Measurements from ENCODE around the gene TNS1. TPM values are rescaled to one million over a fixed set of nuclear protein-coding genes. Genes with fewer than 3 reads are reported as not detected.

The TNS1 gene
- total RNA-seq, 1 donor from 2014 or later: 0.24 TPM

- Histone ChIP-seq H4K20me1 (ENCODE audit: low read depth) (no peaks in the 10 kb centered on the region), H2AFZ (replicated peaks) (no peak overlapping the region), H3K9ac (no peak overlapping the region), H3K79me2 (ENCODE audit: low read depth) (no peaks in the 10 kb centered on the region), H3K27ac (no peak overlapping the region), H3K27me3 (no peaks in the 10 kb centered on the region), H3K4me1 (no peaks in the 10 kb centered on the region), H3K9me3 (ENCODE audit: low read depth) (peaks cover 6% of the 10 kb centered on the region), H3K4me3 (no peak overlapping the region), H3F3A (ENCODE audit: low read depth) (no peaks in the 10 kb centered on the region), H3K4me2 (no peak overlapping the region), H3K36me3 (no peaks in the 10 kb centered on the region)
- TF ChIP-seq CTCF (IDR thresholded peaks at IDR 0.05): no peak
- TF ChIP-seq EZH2 (IDR thresholded peaks at IDR 0.05): no peak
- no peak for TF ChIP-seq EZH2phosphoT487 (IDR thresholded peaks at IDR 0.05)
- Mint-ChIP-seq H3K27me3 (ENCODE audit: insufficient read depth, low read depth) (no peaks in the 10 kb centered on the region), H3K4me3 (no peak overlapping the region), H3K4me1 (no peaks in the 10 kb centered on the region), H3K9me3 (peaks cover 15% of the 10 kb centered on the region), H3K27ac (no peak overlapping the region), H3K36me3 (no peaks in the 10 kb centered on the region)
- no peak for DNase-seq (ENCODE audit: low spot score)
These were observed 236.4 kb downstream of the TNS1 start for GRCh38 chr2:217766356-217766755.

GRCh38 chr2:217761645-217762277, 241.0 kb downstream of the TNS1 start:
- H4K20me1 ChIP-seq (ENCODE audit: low read depth): no peaks in the 10 kb centered on the region
- Mint-ChIP-seq H3K27me3 (ENCODE audit: insufficient read depth, low read depth) (peaks cover 4% of the 10 kb centered on the region), H3K4me3 (no peak overlapping the region), H3K36me3 (no peaks in the 10 kb centered on the region), H3K9me3 (peaks cover 23% of the 10 kb centered on the region), H3K4me1 (peaks cover 3% of the 10 kb centered on the region), H3K27ac (no peak overlapping the region)
- H3K4me2 ChIP-seq: no peak overlapping the region
- H3K9ac ChIP-seq: no peak overlapping the region
- H3F3A ChIP-seq (ENCODE audit: low read depth): no peaks in the 10 kb centered on the region
- H3K4me1 ChIP-seq: no peaks in the 10 kb centered on the region
- H3K27ac ChIP-seq: no peak overlapping the region
- no peaks in the 10 kb centered on the region for H3K27me3 ChIP-seq
- no peak overlapping the region for H2AFZ ChIP-seq (replicated peaks)
- no peak overlapping the region for H3K4me3 ChIP-seq
- no peaks in the 10 kb centered on the region for H3K36me3 ChIP-seq
- no peaks in the 10 kb centered on the region for H3K79me2 ChIP-seq (ENCODE audit: low read depth)
- H3K9me3 ChIP-seq (ENCODE audit: low read depth): peaks cover 6% of the 10 kb centered on the region
- no peak for DNase-seq (ENCODE audit: low spot score)
- TF ChIP-seq EZH2phosphoT487 (IDR thresholded peaks at IDR 0.05): no peak

- H3K79me2 ChIP-seq (ENCODE audit: low read depth): no peaks in the 10 kb centered on the region
- no peak overlapping the region for H3K27ac ChIP-seq
- no peak overlapping the region for H2AFZ ChIP-seq (replicated peaks)
- no peak for DNase-seq (ENCODE audit: low spot score)
- H3K4me1 ChIP-seq: peaks cover 6% of the 10 kb centered on the region
- peaks cover 6% of the 10 kb centered on the region for H3K9me3 ChIP-seq (ENCODE audit: low read depth)
- Mint-ChIP-seq H3K4me3 (no peak overlapping the region), H3K27me3 (ENCODE audit: insufficient read depth, low read depth) (peaks cover 4% of the 10 kb centered on the region), H3K27ac (no peak overlapping the region), H3K36me3 (no peaks in the 10 kb centered on the region), H3K9me3 (peaks cover 23% of the 10 kb centered on the region), H3K4me1 (peaks cover 12% of the 10 kb centered on the region)
- no peaks in the 10 kb centered on the region for H4K20me1 ChIP-seq (ENCODE audit: low read depth)
- H3K4me2 ChIP-seq: no peak overlapping the region
- H3K4me3 ChIP-seq: no peak overlapping the region
- H3K27me3 ChIP-seq: no peaks in the 10 kb centered on the region
- H3K9ac ChIP-seq: no peak overlapping the region
- no peaks in the 10 kb centered on the region for H3F3A ChIP-seq (ENCODE audit: low read depth)
- TF ChIP-seq CTCF (IDR thresholded peaks at IDR 0.05) (no peak), EZH2phosphoT487 (IDR thresholded peaks at IDR 0.05) (no peak), EZH2 (IDR thresholded peaks at IDR 0.05) (no peak)
- no peaks in the 10 kb centered on the region for H3K36me3 ChIP-seq
These were observed 242.8 kb downstream of the TNS1 start for GRCh38 chr2:217759991-217760390.

GRCh38 chr2:217757108-217757463, 245.7 kb downstream of the TNS1 start:
- no peaks in the 10 kb centered on the region for H4K20me1 ChIP-seq (ENCODE audit: low read depth)
- Mint-ChIP-seq H3K27me3 (ENCODE audit: insufficient read depth, low read depth) (peaks cover 4% of the 10 kb centered on the region), H3K4me1 (peaks cover 17% of the 10 kb centered on the region), H3K27ac (peak overlapping the region; percentile 37), H3K4me3 (no peak overlapping the region), H3K36me3 (no peaks in the 10 kb centered on the region), H3K9me3 (peaks cover 14% of the 10 kb centered on the region)
- no peak overlapping the region for H3K9ac ChIP-seq
- H3F3A ChIP-seq (ENCODE audit: low read depth): no peaks in the 10 kb centered on the region
- H2AFZ ChIP-seq (replicated peaks): peak overlapping the region; percentile 54
- DNase-seq (ENCODE audit: low spot score): no peak
- H3K4me3 ChIP-seq: no peak overlapping the region
- H3K79me2 ChIP-seq (ENCODE audit: low read depth): no peaks in the 10 kb centered on the region
- H3K27me3 ChIP-seq: no peaks in the 10 kb centered on the region
- H3K36me3 ChIP-seq: no peaks in the 10 kb centered on the region
- peaks cover 8% of the 10 kb centered on the region for H3K4me1 ChIP-seq
- TF ChIP-seq CTCF (IDR thresholded peaks at IDR 0.05) (no peak), EZH2phosphoT487 (IDR thresholded peaks at IDR 0.05) (no peak), EZH2 (IDR thresholded peaks at IDR 0.05) (no peak)
- H3K4me2 ChIP-seq: no peak overlapping the region
- no peak overlapping the region for H3K27ac ChIP-seq
- peaks cover 3% of the 10 kb centered on the region for H3K9me3 ChIP-seq (ENCODE audit: low read depth)
